Right atrium auricular region (tissue), 2 donors: Measurements from ENCODE around the gene CD300LF. TPM values are rescaled to one million over a fixed set of nuclear protein-coding genes. Genes with fewer than 3 reads are reported as not detected.

Experiments used
- DNase-seq: peaks from one replicate; pipeline ENCODE4 v3.0.0-alpha.2; 2019; ENCODE audit warnings: low spot score
- H3K27ac ChIP-seq, 2 donors: fragments of 200-600 bp; sonication (generic); 1 replicate in 1 of 2; 2 replicates in 1 of 2; pipeline ENCODE4 v1.5.1; 2016 to 2019
- H3K27me3 ChIP-seq, 2 donors: fragments of 200-600 bp; sonication (generic); one replicate each; pipeline versions ENCODE4 v1.5.1 to v1.6.0; 2017 to 2019
- H3K36me3 ChIP-seq: fragments of 200-600 bp; sonication (generic); one replicate; pipeline ENCODE4 v1.5.1; 2016
- H3K4me1 ChIP-seq, 2 donors: fragments of 200-600 bp; sonication (generic); one replicate each; pipeline versions ENCODE4 v1.5.1 to v1.6.0; 2017 to 2019
- H3K4me3 ChIP-seq, 2 donors: fragments of 200-600 bp; sonication (generic); 1 replicate in 1 of 2; 2 replicates in 1 of 2; pipeline ENCODE4 v1.5.1; 2017 to 2019; ENCODE audit warnings: mild to moderate bottlenecking in 1 of 2, moderate library complexity in 1 of 2
- H3K9me3 ChIP-seq, 2 donors: fragments of 200-600 bp; sonication (generic); one replicate each; pipeline ENCODE4 v1.5.1; 2019
- total RNA-seq, 2 donors: library from RNA; depleted of rRNA; stranded (reverse); fragments of >200 nt; gene quantifications; one replicate each; pipeline ENCODE4 v1.1.0, GENCODE V29; 2016
- TF ChIP-seq, protein P1 (sequence below), 2 donors: fragments of 200-600 bp; sonication (generic); IDR thresholded peaks; one replicate each; pipeline ENCODE4 v1.5.1; 2019; ENCODE audit warnings: antibody characterized with exemption in 2 of 2

The CD300LF gene
- total RNA-seq, 2 donors from 2014 or later = 0.71 TPM; not detected in 1

- no peaks in the 10 kb centered on the region for H3K9me3 ChIP-seq
- H3K36me3 ChIP-seq = no peaks in the 10 kb centered on the region
- peaks cover 4 to 8% of the 10 kb centered on the region in 2 donors for H3K27me3 ChIP-seq
- TF ChIP-seq, protein P1, sequence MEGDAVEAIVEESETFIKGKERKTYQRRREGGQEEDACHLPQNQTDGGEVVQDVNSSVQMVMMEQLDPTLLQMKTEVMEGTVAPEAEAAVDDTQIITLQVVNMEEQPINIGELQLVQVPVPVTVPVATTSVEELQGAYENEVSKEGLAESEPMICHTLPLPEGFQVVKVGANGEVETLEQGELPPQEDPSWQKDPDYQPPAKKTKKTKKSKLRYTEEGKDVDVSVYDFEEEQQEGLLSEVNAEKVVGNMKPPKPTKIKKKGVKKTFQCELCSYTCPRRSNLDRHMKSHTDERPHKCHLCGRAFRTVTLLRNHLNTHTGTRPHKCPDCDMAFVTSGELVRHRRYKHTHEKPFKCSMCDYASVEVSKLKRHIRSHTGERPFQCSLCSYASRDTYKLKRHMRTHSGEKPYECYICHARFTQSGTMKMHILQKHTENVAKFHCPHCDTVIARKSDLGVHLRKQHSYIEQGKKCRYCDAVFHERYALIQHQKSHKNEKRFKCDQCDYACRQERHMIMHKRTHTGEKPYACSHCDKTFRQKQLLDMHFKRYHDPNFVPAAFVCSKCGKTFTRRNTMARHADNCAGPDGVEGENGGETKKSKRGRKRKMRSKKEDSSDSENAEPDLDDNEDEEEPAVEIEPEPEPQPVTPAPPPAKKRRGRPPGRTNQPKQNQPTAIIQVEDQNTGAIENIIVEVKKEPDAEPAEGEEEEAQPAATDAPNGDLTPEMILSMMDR (IDR thresholded peaks at IDR 0.05) = no peak
- H3K4me3 ChIP-seq = no peak overlapping the region
- peaks cover 0 to 30% of the 10 kb centered on the region in 2 donors for H3K4me1 ChIP-seq
- no peak overlapping the region for H3K27ac ChIP-seq
- no peak for DNase-seq
Measured at GRCh38 chr17:74742978-74743545, 30.3 kb upstream of the CD300LF start.

DNA sequence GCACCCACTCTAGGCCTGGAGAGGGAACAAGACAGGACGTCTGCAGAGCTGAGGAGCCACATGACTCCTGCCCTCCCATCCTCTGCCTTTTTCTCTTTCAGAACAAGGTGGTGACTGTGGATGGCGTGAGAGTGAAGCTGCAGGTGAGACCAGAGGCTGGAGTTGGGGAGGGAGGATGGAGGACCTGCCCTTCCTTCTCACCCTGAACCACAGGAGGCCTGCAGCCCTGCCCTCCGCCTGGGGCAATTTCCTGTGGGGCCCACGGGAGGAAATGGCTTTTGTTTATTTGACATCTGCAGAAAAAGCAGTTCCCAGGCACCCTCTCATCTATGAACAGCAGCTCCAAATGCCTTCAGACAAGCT lies 29.4 kb upstream of the CD300LF start:
- no peak for DNase-seq
- peaks cover 0 to 30% of the 10 kb centered on the region in 2 donors for H3K4me1 ChIP-seq
- no peaks in the 10 kb centered on the region for H3K36me3 ChIP-seq
- H3K4me3 ChIP-seq = no peak overlapping the region
- TF ChIP-seq, protein P1 (IDR thresholded peaks at IDR 0.05) = no peak
- peaks cover 8 to 13% of the 10 kb centered on the region in 2 donors for H3K27me3 ChIP-seq
- H3K9me3 ChIP-seq = no peaks in the 10 kb centered on the region
- H3K27ac ChIP-seq = no peak overlapping the region

DNA sequence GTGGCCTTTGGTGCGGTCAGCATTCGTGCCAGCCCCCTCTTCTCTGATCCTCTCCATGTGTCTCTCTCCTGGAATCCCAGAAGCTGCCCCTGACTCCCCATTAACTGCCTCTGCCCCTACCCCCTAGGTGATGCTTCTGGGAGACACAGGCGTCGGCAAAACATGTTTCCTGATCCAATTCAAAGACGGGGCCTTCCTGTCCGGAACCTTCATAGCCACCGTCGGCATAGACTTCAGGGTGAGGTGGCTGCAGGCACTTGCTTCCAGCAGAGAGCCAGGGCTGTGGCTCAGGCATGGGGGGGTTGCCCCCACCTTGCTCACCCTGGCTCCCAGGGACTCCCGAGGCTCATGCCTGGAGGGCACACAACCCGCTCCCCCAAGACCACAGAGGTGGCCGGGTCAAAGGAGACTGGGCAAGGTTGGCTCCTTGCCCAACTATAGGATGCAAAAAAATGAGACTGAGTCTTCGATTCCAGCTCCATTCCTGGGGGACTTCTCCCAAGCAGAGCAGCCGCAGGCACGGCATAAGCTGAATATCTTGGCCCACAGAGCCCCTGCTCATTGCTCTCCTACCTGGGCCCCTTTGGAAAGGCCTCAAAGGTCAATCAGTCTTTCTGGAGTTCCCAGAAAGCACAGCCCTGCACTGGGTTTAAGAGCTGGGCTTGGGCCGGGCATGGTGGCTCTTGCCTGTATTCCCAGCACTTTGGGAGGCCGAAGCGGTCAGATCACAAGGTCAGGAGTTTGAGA lies 28.1 kb upstream of the CD300LF start:
- Histone ChIP-seq H3K27ac (no peak overlapping the region), H3K4me3 (no peak overlapping the region), H3K36me3 (no peaks in the 10 kb centered on the region), H3K9me3 (no peaks in the 10 kb centered on the region), H3K27me3 (peaks cover 8 to 19% of the 10 kb centered on the region in 2 donors), H3K4me1 (peaks cover 0 to 36% of the 10 kb centered on the region in 2 donors)
- TF ChIP-seq, protein P1 (IDR thresholded peaks at IDR 0.05) = no peak
- no peak for DNase-seq

- no peak overlapping the region for H3K27ac ChIP-seq
Measured at GRCh38 chr17:74740173-74740572, 27.4 kb upstream of the CD300LF start.

GRCh38 chr17:74739227-74739831 lies 26.6 kb upstream of the CD300LF start:
- H3K27ac ChIP-seq = no peak overlapping the region
- TF ChIP-seq, protein P1 (IDR thresholded peaks at IDR 0.05) = no peak
- no peaks in the 10 kb centered on the region for H3K9me3 ChIP-seq
- no peak for DNase-seq
- H3K27me3 ChIP-seq = peaks cover 8 to 19% of the 10 kb centered on the region in 2 donors
- peaks cover 0 to 29% of the 10 kb centered on the region in 2 donors for H3K4me1 ChIP-seq
- no peaks in the 10 kb centered on the region for H3K36me3 ChIP-seq
- H3K4me3 ChIP-seq = no peak overlapping the region

More at GRCh38 chr17:74740173-74740572, 27.4 kb upstream of the CD300LF start:
- Histone ChIP-seq H3K4me1 (peaks cover 0 to 35% of the 10 kb centered on the region in 2 donors), H3K9me3 (no peaks in the 10 kb centered on the region), H3K27me3 (peaks cover 8 to 19% of the 10 kb centered on the region in 2 donors), H3K4me3 (no peak overlapping the region), H3K36me3 (no peaks in the 10 kb centered on the region)
- no peak for DNase-seq
- TF ChIP-seq, protein P1 (IDR thresholded peaks at IDR 0.05) = no peak
